WTC11 (cell line): ENCODE results near the gene CLIC3. TPM values are rescaled to one million over a fixed set of nuclear protein-coding genes. Genes with fewer than 3 reads are reported as not detected.

Experiments used
- ATAC-seq: fragments of 200-7000 bp; cut with Tn5 transposase; 2 replicates; pipeline ENCODE4 v1.10.0; 2021; ENCODE audit warnings: mild to moderate bottlenecking, moderate library complexity
- CTCF ChIA-PET: fragments of 300-600 bp; sonication (Branson Sonifier 250); formaldehyde crosslinking; loops from one replicate; lab custom pipeline; 2021; ENCODE audit warnings: antibody characterized with exemption; lab: Charles Lee
- POLR2A ChIA-PET: fragments of 350-600 bp; sonication (Branson Sonifier 250); formaldehyde crosslinking; loops from one replicate; lab custom pipeline; 2021; ENCODE audit warnings: antibody characterized with exemption; lab: Charles Lee
- DNase-seq: peaks from one replicate; pipeline ENCODE4 v3.0.0; 2021; ENCODE audit warnings: low spot score
- H3K27ac Mint-ChIP-seq: 2 replicates; pipeline ENCODE4 v1.8.0; 2021; ENCODE audit warnings: mixed read lengths
- H3K27me3 Mint-ChIP-seq: 2 replicates; pipeline ENCODE4 v1.8.0; 2021; ENCODE audit warnings: low read depth, mild to moderate bottlenecking, moderate library complexity, mixed read lengths
- H3K36me3 Mint-ChIP-seq: 2 replicates; pipeline ENCODE4 v1.8.0; 2021; ENCODE audit warnings: mixed read lengths
- H3K4me1 Mint-ChIP-seq: 2 replicates; pipeline ENCODE4 v1.8.0; 2022; ENCODE audit warnings: mixed read lengths
- H3K4me3 Mint-ChIP-seq: 2 replicates; pipeline ENCODE4 v1.8.0; 2021; ENCODE audit warnings: mild to moderate bottlenecking, moderate library complexity, mixed read lengths
- H3K9me3 Mint-ChIP-seq: 2 replicates; pipeline ENCODE4 v1.8.0; 2021; ENCODE audit warnings: mixed read lengths
- ARID4B ChIP-seq: sonication (generic); formaldehyde crosslinking; IDR thresholded peaks from 2 replicates; pipeline ENCODE4 v1.8.0; 2023; ENCODE audit warnings: missing genetic modification reagents, mild to moderate bottlenecking, borderline replicate concordance
- ATF3 ChIP-seq: sonication (generic); formaldehyde crosslinking; conservative IDR thresholded peaks from 2 replicates; pipeline ENCODE4 v1.8.1; 2022; ENCODE audit warnings: mild to moderate bottlenecking, missing genetic modification reagents
- CREM ChIP-seq: sonication (generic); formaldehyde crosslinking; IDR thresholded peaks from 2 replicates; pipeline ENCODE4 v1.8.1; 2022; ENCODE audit warnings: mild to moderate bottlenecking, missing genetic modification reagents, moderate library complexity
- ERG ChIP-seq: fragments of 250-450 bp; sonication (Bioruptor Pico); IDR thresholded peaks from 2 replicates; pipeline ENCODE4 v1.8.0; 2021; ENCODE audit warnings: mild to moderate bottlenecking
- ETV6 ChIP-seq: sonication (generic); formaldehyde crosslinking; IDR thresholded peaks from 2 replicates; pipeline ENCODE4 v1.8.1; 2022; ENCODE audit warnings: mild to moderate bottlenecking, missing genetic modification reagents
- GRHL2 ChIP-seq: fragments of 250-450 bp; sonication (Bioruptor Pico); IDR thresholded peaks from 2 replicates; pipeline ENCODE4 v1.8.0; 2022; ENCODE audit warnings: mild to moderate bottlenecking, moderate library complexity; ENCODE audit not compliant: insufficient replicate concordance, severe bottlenecking
- HMGXB4 ChIP-seq: sonication (generic); formaldehyde crosslinking; IDR thresholded peaks from 2 replicates; pipeline ENCODE4 v1.8.1; 2023; ENCODE audit warnings: mild to moderate bottlenecking, moderate library complexity, missing genetic modification reagents
- JAZF1 ChIP-seq: fragments of 250-450 bp; sonication (Bioruptor Pico); IDR thresholded peaks from 2 replicates; pipeline ENCODE4 v1.9.0; 2021; ENCODE audit warnings: moderate library complexity, mild to moderate bottlenecking, inconsistent platforms
- JUN ChIP-seq: sonication (generic); formaldehyde crosslinking; IDR thresholded peaks from 2 replicates; pipeline ENCODE4 v1.8.0; 2023; ENCODE audit warnings: mild to moderate bottlenecking, missing genetic modification reagents
- NFYB ChIP-seq: sonication (generic); formaldehyde crosslinking; conservative IDR thresholded peaks from 2 replicates; pipeline ENCODE4 v1.8.0; 2022; ENCODE audit warnings: low read depth, missing genetic modification reagents
- TEAD4 ChIP-seq: sonication (generic); formaldehyde crosslinking; IDR thresholded peaks from 2 replicates; pipeline ENCODE4 v1.8.0; 2022; ENCODE audit warnings: mild to moderate bottlenecking, missing genetic modification reagents
- ZBTB43 ChIP-seq: sonication (generic); formaldehyde crosslinking; IDR thresholded peaks from 2 replicates; pipeline ENCODE4 v1.8.1; 2023; ENCODE audit warnings: mild to moderate bottlenecking, missing genetic modification reagents
- ZMAT4 ChIP-seq: fragments of 250-450 bp; sonication (Bioruptor Pico); IDR thresholded peaks from 2 replicates; pipeline ENCODE4 v1.9.0; 2021; ENCODE audit warnings: mild to moderate bottlenecking
- ZNF121 ChIP-seq: sonication (generic); formaldehyde crosslinking; IDR thresholded peaks from 2 replicates; pipeline ENCODE4 v1.8.0; 2023; ENCODE audit warnings: missing genetic modification reagents
- ZNF263 ChIP-seq: sonication (generic); formaldehyde crosslinking; IDR thresholded peaks from 2 replicates; pipeline ENCODE4 v1.8.1; 2022; ENCODE audit warnings: low read depth, mild to moderate bottlenecking, moderate library complexity, missing genetic modification reagents
- ZNF416 ChIP-seq: fragments of 250-450 bp; sonication (Bioruptor Pico); IDR thresholded peaks from 2 replicates; pipeline ENCODE4 v1.9.0; 2021; ENCODE audit warnings: mild to moderate bottlenecking, inconsistent platforms
- ZSCAN18 ChIP-seq: fragments of 250-450 bp; sonication (Bioruptor Pico); IDR thresholded peaks from 2 replicates; pipeline ENCODE4 v2.1.2; 2022; ENCODE audit warnings: mild to moderate bottlenecking, moderate library complexity
- total RNA-seq: library from RNA; stranded (reverse); gene quantifications from 3 replicates; pipeline ENCODE4 v1.2.3, GENCODE V29; 2021
- TF ChIP-seq, protein P1 (sequence below): sonication (generic); formaldehyde crosslinking; IDR thresholded peaks from 2 replicates; pipeline ENCODE4 v1.8.0; 2022; ENCODE audit warnings: mild to moderate bottlenecking, missing genetic modification reagents

The CLIC3 gene
- total RNA-seq, 1 experiment from 2014 or later = 0.31 TPM

- Mint-ChIP-seq H3K4me3 (no peak overlapping the region), H3K27me3 (no peaks in the 10 kb centered on the region), H3K27ac (no peak overlapping the region), H3K36me3 (peaks cover 9% of the 10 kb centered on the region), H3K4me1 (no peaks in the 10 kb centered on the region), H3K9me3 (no peaks in the 10 kb centered on the region)
- POLR2A ChIA-PET = no interaction called here
- no peak for DNase-seq
- no peak for ATAC-seq
- CTCF ChIA-PET = interaction anchor here (0.5 to 3.3 kb wide), 3 partner anchors 22 to 119 kb away, joined by 3 to 14 read pairs (median 4); no protein-coding TSS in a partner anchor
- TF ChIP-seq GRHL2 (CRISPR knock-in tag) = no peak
- no peak for TF ChIP-seq ATF3 (CRISPR knock-in tag)
- no peak for TF ChIP-seq HMGXB4 (CRISPR knock-in tag)
- no peak for TF ChIP-seq ERG
- TF ChIP-seq ZSCAN18 (CRISPR knock-in tag) = no peak
- TF ChIP-seq ZMAT4 = no peak
- TF ChIP-seq ZBTB43 = no peak
- TF ChIP-seq ZNF263 = no peak
- TF ChIP-seq JAZF1 = no peak
- TF ChIP-seq, protein P1, sequence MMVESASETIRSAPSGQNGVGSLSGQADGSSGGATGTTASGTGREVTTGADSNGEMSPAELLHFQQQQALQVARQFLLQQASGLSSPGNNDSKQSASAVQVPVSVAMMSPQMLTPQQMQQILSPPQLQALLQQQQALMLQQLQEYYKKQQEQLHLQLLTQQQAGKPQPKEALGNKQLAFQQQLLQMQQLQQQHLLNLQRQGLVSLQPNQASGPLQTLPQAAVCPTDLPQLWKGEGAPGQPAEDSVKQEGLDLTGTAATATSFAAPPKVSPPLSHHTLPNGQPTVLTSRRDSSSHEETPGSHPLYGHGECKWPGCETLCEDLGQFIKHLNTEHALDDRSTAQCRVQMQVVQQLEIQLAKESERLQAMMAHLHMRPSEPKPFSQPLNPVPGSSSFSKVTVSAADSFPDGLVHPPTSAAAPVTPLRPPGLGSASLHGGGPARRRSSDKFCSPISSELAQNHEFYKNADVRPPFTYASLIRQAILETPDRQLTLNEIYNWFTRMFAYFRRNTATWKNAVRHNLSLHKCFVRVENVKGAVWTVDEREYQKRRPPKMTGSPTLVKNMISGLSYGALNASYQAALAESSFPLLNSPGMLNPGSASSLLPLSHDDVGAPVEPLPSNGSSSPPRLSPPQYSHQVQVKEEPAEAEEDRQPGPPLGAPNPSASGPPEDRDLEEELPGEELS (CRISPR knock-in tag) = no peak
- no peak for TF ChIP-seq NFYB (CRISPR knock-in tag)
- no peak for TF ChIP-seq ZNF416 (CRISPR knock-in tag)
- TF ChIP-seq ZNF121 (CRISPR knock-in tag) = no peak
- no peak for TF ChIP-seq CREM
- no peak for TF ChIP-seq ARID4B (CRISPR knock-in tag)
- no peak for TF ChIP-seq TEAD4 (CRISPR knock-in tag)
- TF ChIP-seq ETV6 (CRISPR knock-in tag) = no peak
- no peak for TF ChIP-seq JUN (CRISPR knock-in tag)
Observed at GRCh38 chr9:137013571-137013940, 17.2 kb upstream of the CLIC3 start.
